ENCODE measurements around the gene CPLX1.

Gene CPLX1

GRCh38 chr4:786074-786741 lies 39.7 kb downstream of the CPLX1 start:
- H3K27me3 ChIP-seq (ENCODE audit: insufficient read depth, poor library complexity, severe bottlenecking) = peaks cover 12% of the 10 kb centered on the region
- no peak overlapping the region for H3K4me3 ChIP-seq (ENCODE audit: severe bottlenecking)
- peaks cover 4% of the 10 kb centered on the region for H3K4me1 ChIP-seq (ENCODE audit: insufficient read depth, poor library complexity, severe bottlenecking)
- peak; percentile 70 for DNase-seq (ENCODE audit: low spot score)
- no peak for ATAC-seq (ENCODE audit: low read depth)
- H3K36me3 ChIP-seq (ENCODE audit: low read depth) = peaks cover 3% of the 10 kb centered on the region
- no peaks in the 10 kb centered on the region for H3K9me3 ChIP-seq (ENCODE audit: severe bottlenecking)
- TF ChIP-seq, protein P1, sequence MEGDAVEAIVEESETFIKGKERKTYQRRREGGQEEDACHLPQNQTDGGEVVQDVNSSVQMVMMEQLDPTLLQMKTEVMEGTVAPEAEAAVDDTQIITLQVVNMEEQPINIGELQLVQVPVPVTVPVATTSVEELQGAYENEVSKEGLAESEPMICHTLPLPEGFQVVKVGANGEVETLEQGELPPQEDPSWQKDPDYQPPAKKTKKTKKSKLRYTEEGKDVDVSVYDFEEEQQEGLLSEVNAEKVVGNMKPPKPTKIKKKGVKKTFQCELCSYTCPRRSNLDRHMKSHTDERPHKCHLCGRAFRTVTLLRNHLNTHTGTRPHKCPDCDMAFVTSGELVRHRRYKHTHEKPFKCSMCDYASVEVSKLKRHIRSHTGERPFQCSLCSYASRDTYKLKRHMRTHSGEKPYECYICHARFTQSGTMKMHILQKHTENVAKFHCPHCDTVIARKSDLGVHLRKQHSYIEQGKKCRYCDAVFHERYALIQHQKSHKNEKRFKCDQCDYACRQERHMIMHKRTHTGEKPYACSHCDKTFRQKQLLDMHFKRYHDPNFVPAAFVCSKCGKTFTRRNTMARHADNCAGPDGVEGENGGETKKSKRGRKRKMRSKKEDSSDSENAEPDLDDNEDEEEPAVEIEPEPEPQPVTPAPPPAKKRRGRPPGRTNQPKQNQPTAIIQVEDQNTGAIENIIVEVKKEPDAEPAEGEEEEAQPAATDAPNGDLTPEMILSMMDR (IDR thresholded peaks at IDR 0.05; ENCODE audit: poor library complexity, severe bottlenecking) = no peak
- H3K27ac ChIP-seq (ENCODE audit: poor library complexity, severe bottlenecking) = no peak overlapping the region

- H3K4me1 ChIP-seq (ENCODE audit: insufficient read depth, poor library complexity, severe bottlenecking) = peaks cover 4% of the 10 kb centered on the region
- peaks cover 10% of the 10 kb centered on the region for H3K36me3 ChIP-seq (ENCODE audit: low read depth)
- DNase-seq (ENCODE audit: low spot score) (no peak), ATAC-seq (ENCODE audit: low read depth) (no peak)
- TF ChIP-seq, protein P1 (IDR thresholded peaks at IDR 0.05; ENCODE audit: poor library complexity, severe bottlenecking) = no peak
- H3K4me3 ChIP-seq (ENCODE audit: severe bottlenecking) = no peak overlapping the region
- no peaks in the 10 kb centered on the region for H3K9me3 ChIP-seq (ENCODE audit: severe bottlenecking)
- H3K27me3 ChIP-seq (ENCODE audit: insufficient read depth, poor library complexity, severe bottlenecking) = peaks cover 12% of the 10 kb centered on the region
- H3K27ac ChIP-seq (ENCODE audit: poor library complexity, severe bottlenecking) = no peak overlapping the region
Observed at GRCh38 chr4:785332-786073, 40.4 kb downstream of the CPLX1 start.

DNA sequence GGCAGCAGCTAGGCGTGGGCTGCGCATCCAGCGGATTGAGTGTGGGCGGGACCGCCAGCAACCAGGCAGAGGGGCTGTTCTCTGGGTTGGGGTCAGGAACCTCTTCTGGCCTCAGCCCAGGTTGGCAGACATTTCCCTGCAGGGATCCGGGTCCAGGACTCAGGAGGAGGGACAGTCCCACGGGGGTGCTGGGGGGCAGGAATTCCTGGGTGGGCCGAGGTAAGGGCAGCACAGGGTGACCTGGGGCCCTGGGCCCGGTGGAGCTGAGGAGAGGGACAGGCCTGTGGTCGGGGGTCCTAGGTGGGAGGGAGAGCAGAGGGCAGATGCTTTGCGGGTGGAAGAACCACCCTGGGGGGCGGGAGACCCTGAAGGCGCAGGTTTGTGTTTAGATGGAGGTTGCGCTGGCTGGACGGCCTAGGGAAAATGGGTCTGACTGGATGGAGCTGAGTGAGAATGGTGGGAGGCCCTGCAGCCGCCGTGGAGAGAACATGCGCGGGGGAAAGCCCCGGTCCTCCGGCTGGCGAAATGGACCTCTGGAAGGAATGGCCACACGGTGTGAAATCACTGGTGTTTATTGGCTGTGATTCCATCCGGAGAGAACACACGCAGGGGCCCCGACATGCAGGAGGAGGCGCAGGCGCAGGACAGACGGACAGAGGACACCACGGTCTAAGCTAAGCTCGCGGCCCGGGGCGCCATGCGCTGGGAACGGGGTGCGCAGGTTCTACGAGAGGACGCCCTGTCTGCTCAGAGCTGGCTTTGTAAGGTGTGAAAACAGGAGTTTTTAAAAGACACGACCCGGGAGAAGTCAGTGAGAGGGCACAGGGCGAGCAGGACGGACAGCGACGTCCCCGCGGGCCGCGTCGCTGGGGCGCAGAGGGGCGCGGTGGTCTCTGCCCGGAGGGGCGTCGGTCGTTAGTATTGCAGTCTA lies 41.3 kb downstream of the CPLX1 start:
- Histone ChIP-seq H3K4me3 (ENCODE audit: severe bottlenecking) (no peak overlapping the region), H3K27me3 (ENCODE audit: insufficient read depth, poor library complexity, severe bottlenecking) (peaks cover 12% of the 10 kb centered on the region), H3K27ac (ENCODE audit: poor library complexity, severe bottlenecking) (no peak overlapping the region), H3K4me1 (ENCODE audit: insufficient read depth, poor library complexity, severe bottlenecking) (peaks cover 9% of the 10 kb centered on the region), H3K9me3 (ENCODE audit: severe bottlenecking) (no peaks in the 10 kb centered on the region), H3K36me3 (ENCODE audit: low read depth) (peaks cover 19% of the 10 kb centered on the region)
- TF ChIP-seq, protein P1 (IDR thresholded peaks at IDR 0.05; ENCODE audit: poor library complexity, severe bottlenecking) = no peak
- DNase-seq (ENCODE audit: low spot score) = no peak
- no peak for ATAC-seq (ENCODE audit: low read depth)

DNA sequence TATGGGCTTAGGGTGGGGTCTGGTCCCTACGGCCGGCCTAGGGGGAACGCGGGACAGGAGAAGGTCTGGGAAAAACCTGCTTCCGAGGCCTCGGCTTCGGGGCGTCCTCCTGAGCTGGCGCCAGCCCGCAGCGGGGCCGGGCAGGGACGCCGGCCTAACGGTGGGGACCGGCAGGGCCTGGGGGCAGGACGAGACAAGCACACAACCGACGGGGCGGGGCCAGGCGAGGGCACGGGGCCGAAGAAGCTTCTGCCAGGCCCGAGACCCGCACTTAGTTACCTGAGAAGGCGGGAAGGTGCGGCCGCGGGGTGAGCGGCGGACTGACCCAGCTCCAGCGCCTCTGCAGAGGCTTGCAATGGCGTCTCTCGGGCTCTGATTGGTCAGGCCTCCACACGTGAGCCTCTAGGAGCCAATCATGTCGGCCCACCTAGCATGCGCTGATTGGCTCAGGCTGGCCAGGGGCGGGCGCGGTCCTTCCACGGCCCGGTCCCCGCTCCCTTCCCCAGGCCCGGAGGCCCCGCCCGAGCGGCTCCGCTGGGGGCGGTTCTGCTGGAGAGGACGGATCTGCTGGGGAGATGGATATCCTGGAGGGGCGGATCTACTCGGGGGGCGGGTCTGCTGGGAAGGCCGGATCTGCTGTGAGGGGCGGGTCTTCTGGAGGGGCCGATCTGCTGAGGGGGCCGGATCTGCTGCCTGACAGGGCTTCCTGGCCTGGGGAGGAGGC lies 44.3 kb downstream of the CPLX1 start:
- Histone ChIP-seq H3K27ac (ENCODE audit: poor library complexity, severe bottlenecking) (peak overlapping the region; percentile 79), H3K4me3 (ENCODE audit: severe bottlenecking) (peak overlapping the region; percentile 93), H3K9me3 (ENCODE audit: severe bottlenecking) (no peaks in the 10 kb centered on the region), H3K36me3 (ENCODE audit: low read depth) (peaks cover 49% of the 10 kb centered on the region), H3K4me1 (ENCODE audit: insufficient read depth, poor library complexity, severe bottlenecking) (peaks cover 9% of the 10 kb centered on the region), H3K27me3 (ENCODE audit: insufficient read depth, poor library complexity, severe bottlenecking) (peaks cover 10% of the 10 kb centered on the region)
- TF ChIP-seq, protein P1 (IDR thresholded peaks at IDR 0.05; ENCODE audit: poor library complexity, severe bottlenecking) = no peak
- DNase-seq (ENCODE audit: low spot score) (peak; percentile 99), ATAC-seq (ENCODE audit: low read depth) (peak; percentile 93)
